Measurements from ENCODE around the gene LRRIQ3.

The LRRIQ3 gene

GRCh38 chr1:74113333-74113732 is 84.6 kb downstream of the LRRIQ3 start:
- no peak for DNase-seq (ENCODE audit: low read depth)
- H3K4me3 ChIP-seq (ENCODE audit: low read depth, low read length), result no peak overlapping the region
- TF ChIP-seq CTCF (IDR thresholded peaks at IDR 0.05; ENCODE audit: low read depth, low read length, missing control alignments), result no peak

- H3K4me3 ChIP-seq (ENCODE audit: low read depth, low read length), result no peak overlapping the region
- DNase-seq (ENCODE audit: low read depth), result no peak
- TF ChIP-seq CTCF (IDR thresholded peaks at IDR 0.05; ENCODE audit: low read depth, low read length, missing control alignments), result no peak
Measured at GRCh38 chr1:74107394-74107793, 90.6 kb downstream of the LRRIQ3 start.

- no peak for TF ChIP-seq CTCF (IDR thresholded peaks at IDR 0.05; ENCODE audit: low read depth, low read length, missing control alignments)
- H3K4me3 ChIP-seq (ENCODE audit: low read depth, low read length), result no peak overlapping the region
- no peak for DNase-seq (ENCODE audit: low read depth)
Measured at GRCh38 chr1:74091371-74091770, 106.6 kb downstream of the LRRIQ3 start.

GRCh38 chr1:74083128-74083527 is 114.8 kb downstream of the LRRIQ3 start:
- TF ChIP-seq CTCF (IDR thresholded peaks at IDR 0.05; ENCODE audit: low read depth, low read length, missing control alignments), result no peak
- DNase-seq (ENCODE audit: low read depth), result no peak
- H3K4me3 ChIP-seq (ENCODE audit: low read depth, low read length), result no peak overlapping the region

- DNase-seq (ENCODE audit: low read depth), result no peak
- no peak for TF ChIP-seq CTCF (IDR thresholded peaks at IDR 0.05; ENCODE audit: low read depth, low read length, missing control alignments)
- no peak overlapping the region for H3K4me3 ChIP-seq (ENCODE audit: low read depth, low read length)
Measured at GRCh38 chr1:74065081-74065480, 132.9 kb downstream of the LRRIQ3 start.

GRCh38 chr1:74057719-74058118 is 140.3 kb downstream of the LRRIQ3 start:
- no peak overlapping the region for H3K4me3 ChIP-seq (ENCODE audit: low read depth, low read length)
- DNase-seq (ENCODE audit: low read depth), result no peak
- TF ChIP-seq CTCF (IDR thresholded peaks at IDR 0.05; ENCODE audit: low read depth, low read length, missing control alignments), result no peak

GRCh38 chr1:74053407-74053806 is 144.6 kb downstream of the LRRIQ3 start:
- TF ChIP-seq CTCF (IDR thresholded peaks at IDR 0.05; ENCODE audit: low read depth, low read length, missing control alignments), result no peak
- no peak for DNase-seq (ENCODE audit: low read depth)
- no peak overlapping the region for H3K4me3 ChIP-seq (ENCODE audit: low read depth, low read length)

All from GM12864 (cell line).